ENCODE measurements around the gene SLC39A2.

The SLC39A2 gene

DNA sequence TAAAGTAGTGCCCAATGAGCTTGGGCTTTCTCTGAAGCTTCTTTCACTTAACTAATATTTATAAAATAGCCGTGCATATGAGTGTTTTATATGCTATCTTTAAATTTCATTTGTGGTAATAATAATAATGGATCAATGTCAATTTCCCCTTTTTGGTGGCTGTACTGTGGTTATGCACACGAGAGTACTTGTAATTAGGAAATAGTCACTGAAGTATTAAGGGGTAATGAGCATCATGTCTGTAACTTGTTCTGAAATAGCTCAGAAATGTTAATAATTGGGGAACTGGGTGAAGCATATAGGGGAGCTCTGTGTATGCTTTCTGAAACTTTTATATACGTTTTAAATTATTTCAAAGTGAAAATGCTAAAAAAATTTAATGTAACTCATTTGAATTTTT lies 51.5 kb downstream of the SLC39A2 start:
- no peak for DNase-seq
